ENCODE data around the gene DHRS7C.
"Not testable (repeated sequence)": the region's sequence is repeated elsewhere in the genome, so short reads cannot be mapped to it uniquely, and the experiment has no call there.

The DHRS7C gene

DNA sequence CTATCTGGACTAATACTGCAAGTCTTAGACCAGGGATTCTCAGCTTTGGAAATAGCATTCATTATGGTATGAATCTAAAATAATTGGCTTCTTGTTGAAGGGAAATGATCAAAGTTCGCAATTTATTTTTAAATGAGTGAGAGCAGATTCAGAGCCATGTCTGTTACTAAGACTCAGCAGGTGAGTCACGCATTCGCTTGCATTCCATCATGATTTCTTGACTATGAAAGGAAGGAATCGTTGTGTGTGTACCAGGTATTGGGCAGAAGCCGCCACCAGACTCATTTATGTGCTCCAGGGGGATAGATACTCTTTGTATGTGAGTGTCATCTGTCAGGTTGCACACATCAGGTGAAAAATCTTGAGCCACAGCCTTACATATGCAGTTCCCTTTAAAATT, 19.7 kb upstream of the DHRS7C start:
- no peak for DNase-seq (ENCODE audit: low read depth, low spot score)

DNA sequence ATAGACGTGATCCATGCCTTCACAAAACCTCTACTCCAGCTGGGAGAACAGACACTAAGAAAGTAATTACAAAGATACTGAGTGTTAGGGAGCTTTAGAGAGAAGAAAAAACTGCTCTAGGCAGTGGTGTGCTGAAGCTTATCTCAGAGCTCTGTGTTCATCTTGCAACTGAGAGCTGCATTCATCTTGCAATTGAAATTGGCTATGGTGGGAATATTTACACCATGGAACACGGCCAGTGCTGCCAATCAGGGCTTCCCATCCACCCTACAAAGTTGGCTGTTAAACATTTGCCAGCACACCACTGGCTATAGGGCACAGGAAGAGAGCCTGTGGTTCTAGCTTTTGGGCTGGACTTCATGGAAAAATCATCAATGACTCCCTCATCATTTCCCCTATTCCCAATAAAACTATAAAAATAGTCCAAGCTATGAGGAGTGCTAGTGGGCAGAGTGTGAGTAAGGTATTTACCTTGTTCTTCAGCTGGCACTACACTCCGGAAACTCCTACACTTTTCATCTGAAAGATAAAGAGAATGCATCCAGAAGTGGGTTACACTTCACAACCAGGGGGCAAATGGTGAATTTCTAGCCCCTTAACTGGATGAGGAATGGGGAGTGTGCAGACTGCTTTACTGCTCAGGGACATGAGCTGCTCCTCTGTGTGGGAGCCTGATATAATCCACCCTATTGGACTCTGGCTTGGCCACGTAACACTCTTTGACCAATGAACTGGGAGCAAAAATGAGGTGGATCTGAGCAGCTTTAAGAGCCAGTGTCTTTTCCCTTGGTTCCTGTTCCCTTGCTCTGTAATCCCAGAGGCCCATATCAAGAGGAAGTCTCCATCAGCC, 18.9 kb upstream of the DHRS7C start:
- no peak for DNase-seq (ENCODE audit: low read depth, low spot score)
- H3K27ac ChIP-seq, result no peak overlapping the region

More for the DNA sequence above, 19.7 kb upstream of the DHRS7C start:
- H3K27ac ChIP-seq, result no peak overlapping the region

DNA sequence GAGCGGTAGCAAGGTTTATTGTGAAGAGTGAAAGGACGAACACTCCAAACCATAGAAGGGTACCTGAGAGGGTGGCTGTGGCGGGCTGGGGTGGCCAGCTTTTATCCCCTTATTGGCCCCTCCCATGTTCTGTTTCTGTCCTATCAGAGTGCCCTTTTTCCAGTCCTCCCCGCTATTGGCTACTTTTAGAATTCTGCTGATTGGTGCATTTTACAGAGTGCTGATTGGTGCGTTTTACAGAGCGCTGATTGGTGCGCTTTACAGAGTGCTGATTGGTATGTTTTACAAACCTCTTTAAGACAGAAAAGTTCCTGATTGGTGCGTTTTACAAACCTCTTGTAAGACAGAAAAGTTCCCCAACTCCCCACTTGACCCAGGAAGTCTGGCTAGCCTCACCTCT, 18.0 kb upstream of the DHRS7C start:
- DNase-seq (ENCODE audit: low read depth, low spot score), result no peak
- no peak overlapping the region for H3K27ac ChIP-seq

DNA sequence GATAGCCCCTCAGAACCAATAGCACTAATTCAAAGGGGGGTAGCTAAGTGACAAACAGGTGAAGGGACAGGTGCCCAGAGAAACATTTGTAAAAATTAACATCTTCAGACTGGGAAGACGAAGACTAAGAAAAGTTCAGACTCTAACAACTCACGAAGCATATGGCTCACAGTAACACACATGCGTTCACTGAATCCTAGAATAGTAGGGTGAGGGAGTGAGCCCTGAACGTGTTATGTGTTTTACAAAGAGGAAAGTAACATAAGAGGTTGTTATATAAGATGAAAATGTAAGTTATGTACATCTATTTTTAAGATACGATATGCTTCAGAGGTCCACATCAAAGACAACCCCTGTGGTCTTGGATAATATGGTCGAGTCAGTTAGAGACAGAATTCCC, 15.3 kb upstream of the DHRS7C start:
- no peak overlapping the region for H3K27ac ChIP-seq
- no peak for DNase-seq (ENCODE audit: low read depth, low spot score)

DNA sequence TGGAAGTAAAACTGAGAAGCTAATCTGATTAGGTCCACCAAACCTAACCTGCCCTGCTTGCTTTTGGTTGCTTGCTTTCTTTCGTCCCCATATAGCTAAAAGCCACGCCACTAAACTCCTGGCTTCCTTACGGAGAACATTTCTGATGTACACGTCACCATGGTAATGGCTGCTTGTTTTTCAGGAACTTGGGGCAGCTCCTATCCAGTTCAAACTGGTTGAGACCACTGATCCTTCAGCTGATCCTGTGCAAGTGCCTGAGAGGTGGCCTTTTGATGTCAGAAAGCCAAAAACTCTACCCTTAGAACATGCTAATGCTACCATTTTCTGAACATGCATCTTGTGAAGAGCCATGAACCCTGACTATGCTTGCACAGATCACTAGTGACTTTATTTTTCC, 14.4 kb upstream of the DHRS7C start:
- H3K27ac ChIP-seq, result no peak overlapping the region
- DNase-seq (ENCODE audit: low read depth, low spot score), result no peak

DNA sequence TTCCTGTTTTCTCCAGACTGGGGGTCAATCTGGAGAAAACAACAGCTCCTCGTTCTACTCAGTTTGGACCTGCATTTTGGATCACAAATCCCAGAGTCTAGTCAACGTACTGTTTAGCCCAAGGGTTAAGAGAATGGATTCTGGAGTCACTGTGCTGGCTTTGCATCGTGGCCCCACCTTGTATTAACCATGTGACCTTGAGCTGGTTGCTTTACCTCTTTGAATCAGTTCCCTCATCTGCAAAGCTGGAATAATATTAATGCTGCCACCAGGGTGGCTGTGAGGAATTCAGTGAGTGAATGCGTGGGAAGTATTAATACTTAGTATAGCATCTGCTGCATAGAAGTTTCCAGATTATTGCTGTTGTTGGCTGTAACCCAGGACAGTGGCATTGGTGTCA, 11.3 kb upstream of the DHRS7C start:
- no peak overlapping the region for H3K27ac ChIP-seq
- no peak for DNase-seq (ENCODE audit: low read depth, low spot score)

DNA sequence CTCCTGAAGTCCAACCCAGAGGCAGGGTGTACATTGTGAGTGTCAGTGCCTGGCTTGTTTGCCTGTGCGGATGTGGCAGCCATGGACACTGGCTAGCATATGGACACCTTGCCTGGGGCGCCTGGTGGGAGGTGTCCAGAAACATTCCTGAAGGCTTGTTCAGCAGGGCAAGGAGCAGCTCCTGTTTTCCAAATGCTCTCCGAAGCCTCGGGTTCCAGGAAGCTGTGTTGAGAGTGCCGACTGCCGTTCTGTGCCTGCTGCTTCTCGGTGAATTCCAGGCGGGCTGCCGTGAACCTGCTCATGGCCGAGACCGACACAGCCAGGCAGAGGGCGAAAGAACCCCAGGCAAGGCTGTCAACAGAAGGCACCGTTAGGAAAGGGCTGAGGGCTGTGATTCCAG, 10.9 kb upstream of the DHRS7C start:
- no peak overlapping the region for H3K27ac ChIP-seq
- no peak for DNase-seq (ENCODE audit: low read depth, low spot score)

DNA sequence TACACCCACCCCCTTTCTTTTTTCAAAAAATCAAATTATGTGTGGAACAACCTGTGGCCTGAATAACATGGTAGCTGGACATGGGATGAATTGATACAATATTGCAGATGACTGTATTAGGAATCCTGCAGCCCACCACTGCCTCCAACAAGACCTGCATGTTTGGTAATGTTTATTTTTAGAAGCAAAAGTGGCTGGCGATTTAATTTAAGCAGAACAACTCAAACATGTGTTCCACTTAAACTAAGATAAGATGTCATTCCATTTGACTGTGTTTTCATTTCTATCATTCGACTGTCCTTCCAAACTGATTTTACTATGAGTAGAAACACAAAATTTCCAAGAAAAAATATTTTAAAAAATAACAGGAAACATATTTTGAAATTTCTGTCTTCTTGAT, 10.1 kb upstream of the DHRS7C start:
- no peak for DNase-seq (ENCODE audit: low read depth, low spot score)
- no peak overlapping the region for H3K27ac ChIP-seq

DNA sequence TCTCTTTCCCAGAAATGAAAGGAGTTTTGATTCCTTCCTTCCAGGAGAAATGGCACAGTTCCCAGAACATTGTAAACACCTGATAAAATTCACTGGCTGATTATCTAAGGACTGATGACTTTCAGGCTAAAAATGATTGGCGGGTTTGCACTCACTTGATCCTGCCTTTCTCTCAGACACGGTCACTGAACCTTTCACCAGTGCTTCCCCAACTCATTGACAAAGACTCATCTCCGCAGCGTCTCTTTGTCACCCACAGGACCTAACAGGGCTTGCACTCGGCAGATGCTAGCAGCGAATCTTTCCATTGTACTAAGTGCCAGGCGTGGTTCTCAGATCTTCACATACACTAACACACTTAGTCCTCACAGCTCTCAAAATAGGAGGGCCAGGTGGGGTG, 7.3 kb upstream of the DHRS7C start:
- DNase-seq (ENCODE audit: low read depth, low spot score), result no peak
- H3K27ac ChIP-seq, result no peak overlapping the region

DNA sequence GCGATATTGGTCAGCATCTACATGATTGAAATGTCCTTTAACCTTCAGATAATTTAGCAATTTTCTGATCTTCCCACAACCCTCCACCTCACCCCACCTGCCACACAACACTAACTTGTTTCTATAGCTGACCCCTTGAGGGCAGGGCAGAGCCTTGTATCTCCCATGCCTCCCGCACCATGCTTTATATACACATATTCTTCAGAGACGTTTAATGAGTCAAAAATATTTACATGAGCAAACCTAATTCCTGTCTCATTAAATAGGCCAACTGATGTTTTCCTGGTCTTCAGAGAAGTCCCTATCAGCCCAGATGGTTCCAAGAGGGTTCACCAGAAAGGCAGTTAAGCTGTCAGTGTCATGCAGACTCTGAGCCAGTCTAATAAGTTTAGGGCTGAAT, 6.6 kb upstream of the DHRS7C start:
- no peak for DNase-seq (ENCODE audit: low read depth, low spot score)

DNA sequence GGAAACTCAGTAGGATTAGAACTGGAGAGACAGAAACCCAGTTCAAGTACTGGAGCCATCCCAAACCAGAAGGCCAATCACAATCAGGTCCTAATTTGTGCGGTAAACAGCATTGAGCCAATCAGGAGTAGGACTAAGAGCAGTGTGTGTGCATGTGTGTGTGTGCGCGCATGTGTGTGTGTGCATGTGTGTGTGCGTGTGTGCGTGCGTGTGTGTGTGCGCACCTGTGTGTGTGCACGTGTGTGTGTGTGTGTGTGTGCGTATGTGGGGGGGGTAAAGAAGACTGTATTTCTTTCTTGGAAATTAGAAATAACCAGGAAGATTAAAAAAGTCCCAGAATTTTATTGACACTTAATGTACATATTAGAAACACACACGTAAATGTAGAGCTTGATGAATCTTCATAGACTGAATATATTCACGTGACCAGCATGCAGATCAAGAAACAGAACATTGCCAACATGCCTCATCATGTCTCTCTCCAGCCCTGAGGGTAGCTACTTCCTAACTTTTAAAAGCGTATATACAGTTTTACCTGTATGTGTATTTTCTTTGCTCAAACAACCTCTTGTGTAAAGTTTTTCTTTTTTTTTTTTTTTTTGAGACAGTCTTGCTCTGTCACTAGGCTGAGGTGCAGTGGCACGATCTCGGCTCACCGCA, 919 bp upstream of the DHRS7C start:
- no peak for DNase-seq (ENCODE audit: low read depth, low spot score)
- H3K27ac ChIP-seq, result no peak overlapping the region

More for the DNA sequence above, 6.6 kb upstream of the DHRS7C start:
- no peak overlapping the region for H3K27ac ChIP-seq

DNA sequence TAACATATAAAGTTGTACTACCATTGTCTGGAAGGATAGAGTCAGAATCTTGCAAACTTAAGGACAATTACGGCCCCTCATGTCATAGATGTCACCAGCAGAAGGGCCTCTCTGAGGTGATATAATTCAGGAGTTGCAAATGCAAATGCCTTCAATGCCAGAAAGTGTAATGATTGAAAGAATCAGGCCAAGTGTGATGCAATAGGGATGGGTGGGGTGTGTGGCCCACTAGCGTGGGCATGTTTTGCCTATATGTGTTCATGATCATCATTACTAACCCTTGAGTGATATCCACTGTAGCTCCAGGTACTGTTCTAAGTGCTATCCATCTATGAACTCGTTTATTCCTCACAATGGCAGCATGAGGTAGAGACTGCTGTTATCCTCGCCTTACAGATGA, 1.1 kb downstream of the DHRS7C start:
- no peak overlapping the region for H3K27ac ChIP-seq
- no peak for DNase-seq (ENCODE audit: low read depth, low spot score)

DNA sequence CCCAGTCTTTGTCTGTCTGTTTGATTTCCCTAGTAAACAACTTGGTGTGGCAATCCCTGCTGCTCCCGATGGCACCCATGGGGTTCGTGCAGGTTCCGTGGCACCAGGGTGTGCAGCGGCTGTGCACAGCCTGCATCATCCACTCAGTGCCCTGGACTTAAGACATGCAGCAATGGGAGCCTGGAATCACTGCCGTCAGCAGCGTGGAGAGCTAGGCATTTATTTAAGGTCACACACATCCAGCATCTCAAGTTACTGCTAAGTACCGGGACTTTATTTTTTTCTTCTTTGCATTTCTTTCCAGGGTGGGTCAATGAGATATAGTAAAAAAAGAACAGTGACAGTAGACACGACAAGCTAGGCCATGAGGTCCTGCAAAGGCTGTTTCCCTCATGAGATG, 2.8 kb downstream of the DHRS7C start:
- H3K27ac ChIP-seq, result no peak overlapping the region
- DNase-seq (ENCODE audit: low read depth, low spot score), result no peak

DNA sequence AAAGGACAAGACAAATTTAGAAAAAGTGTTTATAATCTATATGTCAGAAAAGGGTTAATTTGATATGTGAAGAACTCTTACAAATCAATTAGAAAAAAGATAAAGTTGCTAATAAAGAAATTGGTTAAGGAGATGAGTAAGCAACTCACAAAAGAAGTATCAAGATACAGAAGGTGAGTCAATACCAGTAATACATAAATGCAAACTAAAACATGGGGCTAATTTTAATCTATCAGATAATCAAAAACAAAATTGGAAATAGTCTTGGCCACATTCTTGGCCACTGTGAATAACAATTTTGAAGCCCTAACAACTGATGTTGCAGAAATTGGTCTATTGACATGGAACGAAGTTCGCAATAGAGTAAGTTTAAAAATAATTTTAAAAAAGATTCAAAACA, 6.8 kb downstream of the DHRS7C start:
- no peak for DNase-seq (ENCODE audit: low read depth, low spot score)

DNA sequence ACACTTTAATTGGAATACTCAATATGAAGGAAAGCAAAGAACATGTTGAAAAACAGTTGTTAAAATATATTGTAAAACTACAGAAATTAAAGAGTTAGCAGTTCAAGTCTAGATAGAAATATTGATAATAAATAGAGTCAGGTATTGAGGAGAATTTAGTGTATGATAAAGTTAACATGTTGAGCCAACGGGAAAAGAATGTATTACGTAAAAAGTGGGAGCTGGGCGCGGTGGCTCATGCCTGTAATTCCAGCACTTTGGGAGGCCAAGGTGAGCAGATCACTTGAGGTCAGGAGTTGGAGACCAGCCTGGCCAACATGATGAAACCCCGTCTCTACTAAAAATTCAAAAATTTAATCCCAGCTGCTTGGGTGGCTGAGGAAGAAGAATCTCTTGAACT, 7.9 kb downstream of the DHRS7C start:
- DNase-seq (ENCODE audit: low read depth, low spot score); H3K27ac ChIP-seq: not testable (repeated sequence)

More for the DNA sequence above, 6.8 kb downstream of the DHRS7C start:
- H3K27ac ChIP-seq, result no peak overlapping the region

DNA sequence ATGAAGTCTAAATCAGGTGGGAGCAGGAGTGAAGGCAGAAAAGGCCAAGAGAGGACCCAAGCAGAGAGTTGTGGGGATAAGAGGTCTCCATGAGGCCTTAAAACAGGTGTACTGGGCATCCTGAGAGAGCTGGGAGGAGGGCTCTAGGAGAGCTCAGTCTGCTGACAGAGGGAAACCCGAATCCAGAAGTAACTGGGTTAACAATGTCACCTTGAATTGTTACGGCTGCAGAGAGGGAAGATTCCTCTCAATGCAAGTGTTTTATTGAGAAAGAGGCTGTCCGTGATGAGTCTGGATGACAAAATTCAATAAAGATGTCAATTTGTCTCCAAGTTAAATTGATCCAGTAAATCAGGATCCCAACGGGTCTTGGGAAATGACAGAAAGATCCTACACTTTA, 8.3 kb downstream of the DHRS7C start:
- no peak for DNase-seq (ENCODE audit: low read depth, low spot score)
- no peak overlapping the region for H3K27ac ChIP-seq

DNA sequence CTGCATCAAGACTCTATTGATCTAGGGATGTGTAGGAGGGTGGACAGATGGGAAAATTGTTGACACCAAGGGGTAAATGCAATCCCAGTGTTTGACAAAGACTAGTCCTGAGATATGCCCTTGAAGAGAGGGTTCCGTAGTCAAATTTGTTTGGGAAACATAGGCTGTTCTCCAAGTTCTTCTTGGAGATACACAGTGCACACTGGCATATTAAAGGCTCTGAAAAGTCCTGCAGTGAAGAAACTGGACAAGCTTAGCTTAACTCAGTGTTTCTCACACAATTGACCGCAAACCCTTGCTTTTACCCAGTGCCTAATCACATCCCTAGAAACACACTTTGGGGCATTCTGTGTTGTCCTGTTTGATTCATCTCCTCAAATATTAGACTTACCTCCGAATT, 10.8 kb downstream of the DHRS7C start:
- no peak for DNase-seq (ENCODE audit: low read depth, low spot score)
- no peak overlapping the region for H3K27ac ChIP-seq

DNA sequence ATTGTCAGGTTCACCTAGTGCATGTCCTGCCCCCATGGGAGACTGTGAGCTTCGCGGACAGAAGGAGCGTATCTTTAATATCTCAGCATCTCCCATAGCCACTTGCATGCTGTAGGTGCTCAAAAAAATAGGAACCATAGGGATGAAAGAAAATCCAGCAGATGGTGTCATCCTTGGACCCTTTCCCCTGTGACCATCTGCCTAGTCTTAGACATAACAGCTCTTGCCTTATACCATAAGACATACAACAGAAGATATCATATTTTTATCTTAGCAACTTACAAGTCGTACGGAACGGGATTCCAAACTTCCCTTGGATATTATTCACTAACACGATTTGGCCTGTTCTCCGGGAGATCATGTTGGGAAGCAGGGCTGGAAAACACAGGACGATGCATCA, 14.5 kb downstream of the DHRS7C start:
- H3K27ac ChIP-seq, result no peak overlapping the region
- DNase-seq (ENCODE audit: low read depth, low spot score), result no peak

DNA sequence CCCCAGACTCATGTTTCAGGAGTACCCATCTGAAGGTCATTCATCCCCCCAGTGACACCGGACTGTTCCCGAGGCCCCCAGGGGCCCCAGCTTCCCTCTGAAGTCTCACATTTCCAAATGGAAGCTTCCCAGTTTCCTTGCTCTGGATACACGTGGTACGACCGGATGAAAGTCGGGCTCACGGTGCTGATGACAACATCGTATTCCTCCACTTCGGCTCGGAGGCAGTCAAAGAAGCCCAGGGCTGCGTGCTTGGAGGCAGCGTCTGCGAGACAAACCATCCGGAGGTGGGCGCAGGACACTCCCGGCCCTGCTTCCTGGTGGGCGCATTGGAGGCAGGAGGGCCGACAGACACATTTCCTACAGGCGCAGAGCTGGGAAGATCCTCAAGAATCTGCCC, 18.7 kb downstream of the DHRS7C start:
- no peak for DNase-seq (ENCODE audit: low read depth, low spot score)
- no peak overlapping the region for H3K27ac ChIP-seq

DNA sequence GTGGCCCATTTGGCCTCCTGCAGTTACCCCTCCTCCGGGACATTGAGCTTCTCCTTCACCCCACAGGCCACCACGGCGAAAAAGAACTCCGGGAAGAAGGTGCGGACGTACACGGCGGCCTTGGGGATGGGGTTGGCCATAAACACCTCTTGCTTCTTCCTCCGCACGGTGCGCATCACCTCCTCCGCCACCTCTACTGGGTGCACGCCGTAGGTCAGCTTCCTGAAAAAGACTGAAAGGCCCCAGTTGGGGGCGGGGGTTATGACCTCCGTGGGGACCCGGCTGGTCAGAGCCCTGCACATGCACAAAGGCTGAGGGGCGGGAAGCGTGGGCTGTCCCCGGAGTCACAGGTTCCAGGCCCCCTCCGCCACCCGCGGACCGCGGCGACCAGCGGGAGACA, 19.9 kb downstream of the DHRS7C start:
- no peak overlapping the region for H3K27ac ChIP-seq
- DNase-seq (ENCODE audit: low read depth, low spot score), result no peak

DNA sequence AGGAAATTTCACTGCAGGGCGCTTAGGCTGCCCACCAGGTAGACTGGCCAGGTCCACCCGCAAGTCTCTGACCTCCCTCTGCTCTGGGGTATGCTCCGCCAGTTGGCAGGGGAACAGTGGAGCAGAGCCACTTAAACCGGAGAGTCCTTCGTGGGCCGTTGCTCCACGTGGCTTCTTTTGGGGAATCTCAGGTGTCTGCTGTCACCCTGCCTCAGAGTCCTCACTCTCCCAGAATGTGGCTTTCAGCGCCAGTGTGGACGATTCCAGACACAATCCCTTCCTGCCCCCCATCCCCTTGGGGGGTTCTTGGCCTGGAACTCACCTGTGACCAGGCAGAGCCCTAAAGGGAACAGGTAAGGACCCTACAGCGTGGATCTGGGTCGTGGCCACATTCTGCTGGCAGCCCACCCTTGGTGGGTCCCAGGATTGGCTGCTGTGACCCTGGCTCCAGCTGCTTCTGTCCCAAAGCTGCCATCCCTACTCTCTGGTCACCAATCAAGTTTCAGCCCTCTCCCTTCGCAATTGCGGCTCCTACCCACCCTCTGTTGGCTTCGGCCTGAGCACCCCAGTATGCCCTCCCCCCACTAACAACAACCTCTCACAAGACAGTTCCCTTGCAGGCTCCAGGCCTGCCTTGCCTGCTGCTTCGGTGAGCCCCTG, 22.2 kb downstream of the DHRS7C start:
- no peak for DNase-seq (ENCODE audit: low read depth, low spot score)
- no peak overlapping the region for H3K27ac ChIP-seq

All from epithelial cell of prostate (primary cell).